Activated T-helper 2 cell treated with anti-CD3 and anti-CD28 coated beads, Interferon-gamma antibody, Interleukin-2, Interleukin-4, amounts not matched to agents 10 μg/mL and 5 μg/mL and 100 μg/mL, durations not matched to agents 14 hours and 24 hours and 36 hours (primary cell): Measurements from ENCODE around the gene DUS1L. TPM values are rescaled to one million over a fixed set of nuclear protein-coding genes. Genes with fewer than 3 reads are reported as not detected.
A peak's percentile ranks its signal among the peaks of the same experiment; 100 is the strongest.

Experiments
- DNase-seq: peaks from one replicate; pipeline ENCODE4 v3.0.0; 2021; ENCODE audit warnings: low spot score
- H3K27ac Mint-ChIP-seq: one replicate; pipeline ENCODE4 v1.8.0; 2021; ENCODE audit warnings: mixed read lengths
- H3K27me3 Mint-ChIP-seq: one replicate; pipeline ENCODE4 v1.8.0; 2021; ENCODE audit warnings: low read depth, mixed read lengths
- H3K36me3 Mint-ChIP-seq: one replicate; pipeline ENCODE4 v1.8.0; 2021; ENCODE audit warnings: low read depth, mixed read lengths
- H3K4me1 Mint-ChIP-seq: one replicate; pipeline ENCODE4 v1.8.0; 2021; ENCODE audit warnings: low read depth, mixed read lengths
- H3K4me3 Mint-ChIP-seq: one replicate; pipeline ENCODE4 v1.8.0; 2021; ENCODE audit warnings: low read depth, mild to moderate bottlenecking, moderate library complexity, mixed read lengths
- H3K9me3 Mint-ChIP-seq: one replicate; pipeline ENCODE4 v1.8.0; 2021; ENCODE audit warnings: mixed read lengths
- intact Hi-C: fragments of 100-400 bp; cut with micrococcal nuclease; formaldehyde crosslinking; loops from one replicate; pipeline ENCODE4 v1.15.1; 2023
- total RNA-seq: library from RNA; stranded (reverse); gene quantifications from 2 replicates; pipeline ENCODE4 v1.2.3, GENCODE V29; 2022

Gene DUS1L
- total RNA-seq, 1 donor from 2014 or later, result 154 TPM

- H3K27me3 Mint-ChIP-seq, result no peaks in the 10 kb centered on the region
- peaks cover 3% of the 10 kb centered on the region for H3K36me3 Mint-ChIP-seq
- H3K27ac Mint-ChIP-seq, result peak overlapping the region; percentile 93
- H3K4me1 Mint-ChIP-seq, result peaks cover 13% of the 10 kb centered on the region
- H3K9me3 Mint-ChIP-seq, result no peaks in the 10 kb centered on the region
- no peak for DNase-seq
- intact Hi-C loops, result loop anchor here (1.0 kb wide), 1 partner anchor 8 kb away; the partner anchor contains the start of gene FASN
- H3K4me3 Mint-ChIP-seq, result peak overlapping the region; percentile 83
Observed at GRCh38 chr17:82106688-82107305, 41.2 kb upstream of the DUS1L start.

GRCh38 chr17:82105882-82106687 is 40.5 kb upstream of the DUS1L start:
- H3K4me1 Mint-ChIP-seq, result peaks cover 13% of the 10 kb centered on the region
- peaks cover 5% of the 10 kb centered on the region for H3K36me3 Mint-ChIP-seq
- DNase-seq, result peak; percentile 60
- intact Hi-C loops, result loop anchor here (1.0 kb wide), 1 partner anchor 8 kb away; the partner anchor contains the start of gene FASN
- no peaks in the 10 kb centered on the region for H3K9me3 Mint-ChIP-seq
- H3K27ac Mint-ChIP-seq, result peak overlapping the region; percentile 93
- no peaks in the 10 kb centered on the region for H3K27me3 Mint-ChIP-seq
- peak overlapping the region; percentile 83 for H3K4me3 Mint-ChIP-seq

GRCh38 chr17:82105417-82105881 is 39.8 kb upstream of the DUS1L start:
- no peak for DNase-seq
- Mint-ChIP-seq H3K27ac (peak overlapping the region; percentile 93), H3K36me3 (peaks cover 8% of the 10 kb centered on the region), H3K27me3 (no peaks in the 10 kb centered on the region), H3K4me3 (peak overlapping the region; percentile 83), H3K9me3 (no peaks in the 10 kb centered on the region), H3K4me1 (peaks cover 13% of the 10 kb centered on the region)
- intact Hi-C loops, result no loop called here

DNA sequence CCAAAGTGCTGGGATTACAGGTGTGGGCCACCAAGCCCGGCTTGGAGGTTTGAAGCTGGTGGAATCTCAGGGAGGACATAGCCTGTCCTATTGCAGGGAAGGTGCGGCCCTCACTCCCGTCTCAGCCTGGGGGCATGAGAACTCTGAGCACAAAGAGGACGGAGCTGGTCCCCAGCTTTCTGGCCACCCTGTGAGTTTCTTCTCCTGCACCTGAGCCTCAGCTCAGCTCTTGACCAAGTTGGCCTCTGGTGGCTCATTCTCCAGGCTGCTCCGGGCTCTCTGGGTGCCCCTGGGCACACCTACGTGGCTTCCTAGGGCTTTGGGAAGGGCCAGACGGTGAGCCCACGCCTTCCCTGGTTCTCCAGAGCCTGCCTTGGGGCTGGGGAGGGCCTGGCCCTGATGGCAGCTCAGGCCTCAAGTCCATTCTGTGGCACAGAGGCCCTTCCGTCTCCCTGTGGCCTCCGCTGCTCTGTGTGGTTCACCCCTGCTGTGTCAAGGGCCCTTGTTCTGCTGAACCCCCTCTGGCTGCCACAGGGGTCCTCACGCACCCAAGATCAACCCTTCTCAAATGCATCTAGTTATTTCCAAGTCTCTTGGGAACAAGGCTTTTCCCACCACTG is 39.3 kb upstream of the DUS1L start:
- DNase-seq, result no peak

DNA sequence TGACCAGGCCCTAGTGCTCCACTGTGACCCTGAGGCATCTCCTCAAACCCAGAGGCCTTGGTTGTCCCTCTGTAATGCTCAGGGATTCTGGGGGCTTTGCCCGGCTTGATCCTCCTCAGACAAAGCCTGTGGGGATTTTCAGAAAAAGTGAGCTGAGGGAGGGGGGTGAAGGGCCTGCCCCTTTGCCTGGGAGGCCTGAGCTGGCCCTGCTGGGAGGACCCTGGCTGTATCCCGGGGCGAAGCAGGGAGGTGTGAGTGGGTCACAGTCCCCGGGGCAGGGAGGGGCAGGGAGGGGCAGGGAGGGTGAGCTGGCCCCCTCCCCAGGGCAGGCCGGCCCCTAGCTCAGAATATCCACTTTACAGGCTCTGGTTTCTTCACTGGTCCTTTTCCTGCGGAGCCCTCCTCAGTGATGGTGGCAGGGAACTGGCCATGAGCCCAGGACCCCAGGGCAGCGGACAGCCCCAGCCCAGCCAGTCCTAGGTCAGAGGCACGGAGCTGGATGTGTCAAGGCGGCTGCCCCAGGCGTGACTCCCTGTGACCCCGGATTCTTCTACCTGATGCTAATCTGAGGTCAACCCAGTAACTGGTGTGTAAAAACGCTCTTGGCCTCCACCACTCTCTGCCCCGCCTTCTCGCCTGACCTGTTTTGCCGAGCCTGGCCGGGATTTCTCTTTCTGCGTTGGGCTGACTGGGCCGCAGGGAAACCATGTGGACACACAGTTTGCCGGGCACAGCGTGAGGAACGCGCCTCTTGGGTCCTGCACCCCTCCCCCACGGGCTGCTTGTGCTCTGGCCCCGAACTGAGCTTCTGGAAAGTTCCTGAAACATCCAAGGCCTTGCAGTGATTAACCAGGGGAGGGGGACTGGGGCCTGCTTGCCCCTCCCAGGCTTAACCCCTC is 38.2 kb upstream of the DUS1L start:
- Mint-ChIP-seq H3K27ac (no peak overlapping the region), H3K9me3 (no peaks in the 10 kb centered on the region), H3K4me1 (peaks cover 14% of the 10 kb centered on the region), H3K27me3 (no peaks in the 10 kb centered on the region), H3K36me3 (peaks cover 8% of the 10 kb centered on the region), H3K4me3 (no peak overlapping the region)
- intact Hi-C loops, result loop anchor here (5.0 kb wide), 1 partner anchor 48 kb away; no protein-coding TSS in a partner anchor
- no peak for DNase-seq

More for the DNA sequence above, 39.3 kb upstream of the DUS1L start:
- H3K9me3 Mint-ChIP-seq, result no peaks in the 10 kb centered on the region
- peak overlapping the region; percentile 83 for H3K4me3 Mint-ChIP-seq
- peaks cover 8% of the 10 kb centered on the region for H3K36me3 Mint-ChIP-seq
- H3K27ac Mint-ChIP-seq, result peak overlapping the region; percentile 17
- intact Hi-C loops, result loop anchor here (5.0 kb wide), 1 partner anchor 47 kb away; no protein-coding TSS in a partner anchor
- no peaks in the 10 kb centered on the region for H3K27me3 Mint-ChIP-seq
- H3K4me1 Mint-ChIP-seq, result peaks cover 15% of the 10 kb centered on the region

- H3K27me3 Mint-ChIP-seq, result no peaks in the 10 kb centered on the region
- H3K4me3 Mint-ChIP-seq, result no peak overlapping the region
- H3K27ac Mint-ChIP-seq, result peak overlapping the region; percentile 53
- DNase-seq, result no peak
- H3K36me3 Mint-ChIP-seq, result peaks cover 8% of the 10 kb centered on the region
- peaks cover 11% of the 10 kb centered on the region for H3K4me1 Mint-ChIP-seq
- H3K9me3 Mint-ChIP-seq, result no peaks in the 10 kb centered on the region
- intact Hi-C loops, result loop anchor here (5.0 kb wide), 1 partner anchor 50 kb away; no protein-coding TSS in a partner anchor
Observed at GRCh38 chr17:82101767-82102679, 36.4 kb upstream of the DUS1L start.

- H3K4me1 Mint-ChIP-seq, result peaks cover 7% of the 10 kb centered on the region
- no peak for DNase-seq
- intact Hi-C loops, result loop anchor here (5.0 kb wide), 1 partner anchor 51 kb away; no protein-coding TSS in a partner anchor
- no peak overlapping the region for H3K4me3 Mint-ChIP-seq
- H3K27ac Mint-ChIP-seq, result no peak overlapping the region
- H3K9me3 Mint-ChIP-seq, result no peaks in the 10 kb centered on the region
- peaks cover 12% of the 10 kb centered on the region for H3K36me3 Mint-ChIP-seq
- no peaks in the 10 kb centered on the region for H3K27me3 Mint-ChIP-seq
Observed at GRCh38 chr17:82101301-82101715, 35.7 kb upstream of the DUS1L start.

- H3K9me3 Mint-ChIP-seq, result no peaks in the 10 kb centered on the region
- H3K27ac Mint-ChIP-seq, result no peak overlapping the region
- no peaks in the 10 kb centered on the region for H3K27me3 Mint-ChIP-seq
Observed at GRCh38 chr17:82100502-82101298, 35.1 kb upstream of the DUS1L start.

DNA sequence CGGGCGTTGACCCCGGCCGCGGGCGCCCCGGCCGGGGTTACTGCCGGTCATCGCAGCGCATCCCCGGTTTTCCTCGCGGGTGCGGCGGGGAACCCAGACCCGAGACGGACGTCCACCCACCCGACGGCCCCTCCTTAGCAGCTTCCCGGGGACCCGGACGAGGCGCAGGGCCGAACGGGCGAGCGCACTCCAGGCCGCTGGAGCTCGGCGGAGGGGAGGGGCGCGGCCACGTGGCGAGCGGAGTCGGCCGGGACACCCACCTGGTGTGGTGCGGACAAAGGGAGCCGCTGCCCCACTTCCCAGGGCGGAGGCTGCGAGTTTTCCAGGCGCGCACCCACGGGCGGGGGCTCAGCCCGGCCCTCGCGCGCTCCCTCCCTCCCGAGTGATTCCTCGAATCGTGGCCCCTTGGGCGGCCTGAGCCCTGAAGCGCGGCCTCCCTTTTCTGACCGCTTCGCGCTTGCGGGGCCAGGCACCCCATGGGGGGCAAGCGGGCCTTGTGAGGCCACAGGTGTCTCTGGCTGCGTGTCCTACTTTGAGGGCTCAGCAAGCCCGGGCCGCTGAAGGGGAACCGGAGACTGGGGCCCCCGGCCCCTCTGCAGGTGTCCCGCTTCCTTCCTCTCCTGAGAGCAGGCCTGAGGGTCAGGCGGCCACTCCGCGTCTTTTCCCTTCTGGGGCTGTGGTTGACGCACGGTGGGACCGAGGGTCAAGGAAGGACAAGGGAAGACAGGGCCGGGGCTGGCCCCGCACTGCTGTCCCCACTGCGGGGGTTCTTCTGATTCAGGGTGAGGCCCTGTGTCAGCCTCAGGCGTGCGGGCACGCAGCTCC is 33.5 kb upstream of the DUS1L start:
- no peaks in the 10 kb centered on the region for H3K27me3 Mint-ChIP-seq
- H3K9me3 Mint-ChIP-seq, result no peaks in the 10 kb centered on the region
- H3K4me3 Mint-ChIP-seq, result peak overlapping the region; percentile 85
- H3K27ac Mint-ChIP-seq, result peak overlapping the region; percentile 90
- DNase-seq, result no peak
- H3K36me3 Mint-ChIP-seq, result peaks cover 27% of the 10 kb centered on the region
- peaks cover 5% of the 10 kb centered on the region for H3K4me1 Mint-ChIP-seq
- intact Hi-C loops, result loop anchor here (1.0 kb wide), 1 partner anchor 7 kb away; no protein-coding TSS in a partner anchor

More at GRCh38 chr17:82100502-82101298, 35.1 kb upstream of the DUS1L start:
- H3K4me1 Mint-ChIP-seq, result peaks cover 5% of the 10 kb centered on the region
- no peak for DNase-seq
- intact Hi-C loops, result loop anchor here (5.0 kb wide), 1 partner anchor 52 kb away; no protein-coding TSS in a partner anchor
- H3K4me3 Mint-ChIP-seq, result peak overlapping the region; percentile 85
- peaks cover 18% of the 10 kb centered on the region for H3K36me3 Mint-ChIP-seq
